SK-N-SH (cell line): ENCODE results near the gene COL24A1. TPM values are rescaled to one million over a fixed set of nuclear protein-coding genes. Genes with fewer than 3 reads are reported as not detected.

Experiments
- CTCF ChIA-PET: fragments of 300-600, 350-600 bp; formaldehyde crosslinking; extraction: SDS; loops from one replicate; lab custom pipeline; 2021; lab: Yijun Ruan, JAX
- POLR2A ChIA-PET: fragments of 350-600 bp; sonication (Branson Sonifier 250); formaldehyde crosslinking; extraction: SDS; loops from one replicate; lab custom pipeline; 2020; ENCODE audit warnings: antibody characterized with exemption, inconsistent platforms; lab: Yijun Ruan, JAX
- DNase-seq: peaks from one replicate; pipeline ENCODE4 v3.0.0; 2012
- H2AFZ ChIP-seq: fragments of 200-600 bp; sonication (generic); 2 replicates; pipeline ENCODE4 v1.8.1; 2016; ENCODE audit warnings: antibody characterized with exemption, mild to moderate bottlenecking, low read depth
- H3F3A ChIP-seq: fragments of 200-600 bp; sonication (generic); replicated peaks from 2 replicates; pipeline ENCODE3; 2016; ENCODE audit warnings: antibody characterized with exemption, mild to moderate bottlenecking; ENCODE audit not compliant: insufficient read depth
- H3K27ac ChIP-seq, 2 experiments: fragments of 200-500 bp in 1 of 2; fragments of 200-600 bp in 1 of 2; sonication (Bioruptor generic) in 1 of 2; sonication (generic), shearing (Covaris generic) in 1 of 2; 2 replicates each; pipeline versions ENCODE4 v1.5.1 to v1.6.1; 2014 to 2016; ENCODE audit warnings: low read depth in 2 of 2, inconsistent platforms in 1 of 2, low read length in 1 of 2, mild to moderate bottlenecking in 1 of 2, mixed read lengths in 1 of 2
- H3K27me3 ChIP-seq: fragments of 200-600 bp; sonication (generic), shearing (Covaris generic); 2 replicates; pipeline ENCODE4 v1.6.1; 2016; ENCODE audit warnings: mixed run types; ENCODE audit not compliant: insufficient read depth
- H3K36me3 ChIP-seq, 2 experiments: fragments of 200-500 bp in 1 of 2; fragments of 200-600 bp in 1 of 2; sonication (Bioruptor generic) in 1 of 2; sonication (generic) in 1 of 2; replicated peaks in 1 of 2; 2 replicates each; pipeline versions ENCODE3 to v1.5.1; 2014 to 2016; ENCODE audit warnings: low read length in 1 of 2, mild to moderate bottlenecking in 1 of 2; ENCODE audit not compliant: insufficient read depth in 2 of 2, control insufficient read depth in 1 of 2
- H3K4me1 ChIP-seq, 2 experiments: fragments of 200-500 bp in 1 of 2; fragments of 200-600 bp in 1 of 2; sonication (Bioruptor generic) in 1 of 2; sonication (generic), shearing (Covaris generic) in 1 of 2; 2 replicates each; pipeline versions ENCODE4 v1.5.1 to v1.6.1; 2014 to 2016; ENCODE audit warnings: low read depth in 1 of 2, low read length in 1 of 2, mixed run types in 1 of 2; ENCODE audit not compliant: insufficient read depth in 2 of 2, control insufficient read depth in 1 of 2
- H3K4me2 ChIP-seq: fragments of 200-600 bp; sonication (generic), shearing (Covaris generic); 2 replicates; pipeline ENCODE4 v1.6.1; 2017; ENCODE audit warnings: mixed run types
- H3K4me3 ChIP-seq, 2 experiments: fragments of 200-500 bp in 1 of 2; fragments of 200-600 bp in 1 of 2; sonication (Bioruptor generic) in 1 of 2; sonication (generic), shearing (Covaris generic) in 1 of 2; 2 replicates each; pipeline versions ENCODE4 v1.5.1 to v1.8.1; 2014 to 2016; ENCODE audit warnings: low read depth in 2 of 2, inconsistent platforms in 1 of 2, low read length in 1 of 2, mild to moderate bottlenecking in 1 of 2, mixed read lengths in 1 of 2, moderate library complexity in 1 of 2
- H3K79me2 ChIP-seq: fragments of 200-600 bp; sonication (generic); 2 replicates; pipeline ENCODE4 v1.8.1; 2017; ENCODE audit warnings: mild to moderate bottlenecking; ENCODE audit not compliant: insufficient read depth
- H3K9ac ChIP-seq: fragments of 200-600 bp; sonication (generic); 2 replicates; pipeline ENCODE4 v1.6.1; 2017; ENCODE audit warnings: mixed run types
- H3K9me2 ChIP-seq: fragments of 200-600 bp; sonication (generic); 2 replicates; pipeline ENCODE4 v1.6.1; 2017; ENCODE audit warnings: mixed run types
- H3K9me3 ChIP-seq: fragments of 200-600 bp; sonication (generic); 2 replicates; pipeline ENCODE4 v1.6.1; 2017; ENCODE audit warnings: mixed run types, mild to moderate bottlenecking, moderate library complexity
- H4K20me1 ChIP-seq: fragments of 200-600 bp; sonication (generic); 2 replicates; pipeline ENCODE4 v1.6.1; 2017; ENCODE audit warnings: mild to moderate bottlenecking, mixed run types; ENCODE audit not compliant: insufficient read depth
- ELF1 ChIP-seq: IDR thresholded peaks from 2 replicates; pipeline ENCODE4 v1.4.0; 2012
- EP300 ChIP-seq, 2 experiments: IDR thresholded peaks; 2 replicates each; pipeline versions ENCODE4 v1.4.0 to v1.6.1; 2012; ENCODE audit warnings: borderline replicate concordance in 1 of 2, low read depth in 1 of 2, low read length in 1 of 2
- FOXM1 ChIP-seq: IDR thresholded peaks from 2 replicates; pipeline ENCODE4 v1.4.0; 2012; ENCODE audit warnings: low read depth, mild to moderate bottlenecking
- MAX ChIP-seq: IDR thresholded peaks from 2 replicates; pipeline ENCODE4 v1.4.0; 2012; ENCODE audit warnings: low read depth
- MXI1 ChIP-seq: IDR thresholded peaks from 2 replicates; pipeline ENCODE4 v1.6.1; 2012; ENCODE audit warnings: mild to moderate bottlenecking, low read depth, low read length, improper control_type of control experiment
- NFIC ChIP-seq: IDR thresholded peaks from 2 replicates; pipeline ENCODE4 v1.4.0; 2012; ENCODE audit warnings: borderline replicate concordance
- POLR2AphosphoS5 ChIP-seq: IDR thresholded peaks from 2 replicates; pipeline ENCODE4 v1.6.1; 2012; ENCODE audit warnings: low read depth, low read length
- RXRA ChIP-seq: IDR thresholded peaks from 2 replicates; pipeline ENCODE4 v1.4.0; 2012; ENCODE audit warnings: low read depth, mild to moderate bottlenecking, borderline replicate concordance
- SIN3A ChIP-seq: IDR thresholded peaks from 2 replicates; pipeline ENCODE4 v1.6.1; 2012; ENCODE audit warnings: low read depth, mild to moderate bottlenecking, low read length, moderate library complexity, borderline replicate concordance
- TCF12 ChIP-seq: IDR thresholded peaks from 2 replicates; pipeline ENCODE4 v1.4.0; 2012
- USF1 ChIP-seq: IDR thresholded peaks from 2 replicates; pipeline ENCODE4 v1.4.0; 2012; ENCODE audit warnings: low read depth, borderline replicate concordance
- WGBS: methylation state at CpG from one replicate; pipeline ENCODE4 v1.1.6; 2017; ENCODE audit warnings: low lambda C conversion rate; 5-methylcytosine and 5-hydroxymethylcytosine counted together
- polyA plus RNA-seq, 3 experiments: library from polyadenylated mRNA; depleted of rRNA; stranded (reverse); fragments of >200 nt; gene quantifications; 2 replicates each; pipeline ENCODE4 v1.2.3, GENCODE V29; 2012
- TF ChIP-seq, protein P1 (sequence below): IDR thresholded peaks from 2 replicates; pipeline ENCODE4 v1.6.1; 2012; ENCODE audit warnings: mild to moderate bottlenecking, low read depth, low read length, moderate library complexity
- TF ChIP-seq, protein P2 (sequence below): fragments of 150-350 bp; IDR thresholded peaks from 2 replicates; pipeline ENCODE4 v1.6.1; 2017; ENCODE audit warnings: antibody characterized with exemption, low read length, low read depth, borderline replicate concordance

Gene COL24A1
- polyA plus RNA-seq, 1 of the 3 experiments (the other 2 are of a cell fraction): not detected

- CTCF ChIA-PET: no interaction called here
- Histone ChIP-seq H3K4me3 (no peak overlapping the region), H3K36me3 (no peaks in the 10 kb centered on the region), H3F3A (no peaks in the 10 kb centered on the region), H3K9me2 (no peaks in the 10 kb centered on the region), H3K79me2 (no peaks in the 10 kb centered on the region), H3K27ac (no peak overlapping the region), H3K4me2 (peak overlapping the region; percentile 79), H2AFZ (no peak overlapping the region; the same call in 1 of the 2 replicates), H3K4me1 (peaks cover 0 to 13% of the 10 kb centered on the region in 2 experiments; a peak in 1 of 4 replicates), H3K27me3 (peaks cover 46% of the 10 kb centered on the region), H3K9me3 (no peaks in the 10 kb centered on the region), H4K20me1 (no peaks in the 10 kb centered on the region), H3K9ac (no peak overlapping the region)
- DNase-seq: peak; percentile 47
- POLR2A ChIA-PET: no interaction called here
- TF ChIP-seq NFIC (no peak), ELF1 (no peak), FOXM1 (no peak), SIN3A (no peak), TCF12 (no peak), MAX (peak; percentile 30; the same call in 1 of the 2 replicates)
- TF ChIP-seq, protein P1, sequence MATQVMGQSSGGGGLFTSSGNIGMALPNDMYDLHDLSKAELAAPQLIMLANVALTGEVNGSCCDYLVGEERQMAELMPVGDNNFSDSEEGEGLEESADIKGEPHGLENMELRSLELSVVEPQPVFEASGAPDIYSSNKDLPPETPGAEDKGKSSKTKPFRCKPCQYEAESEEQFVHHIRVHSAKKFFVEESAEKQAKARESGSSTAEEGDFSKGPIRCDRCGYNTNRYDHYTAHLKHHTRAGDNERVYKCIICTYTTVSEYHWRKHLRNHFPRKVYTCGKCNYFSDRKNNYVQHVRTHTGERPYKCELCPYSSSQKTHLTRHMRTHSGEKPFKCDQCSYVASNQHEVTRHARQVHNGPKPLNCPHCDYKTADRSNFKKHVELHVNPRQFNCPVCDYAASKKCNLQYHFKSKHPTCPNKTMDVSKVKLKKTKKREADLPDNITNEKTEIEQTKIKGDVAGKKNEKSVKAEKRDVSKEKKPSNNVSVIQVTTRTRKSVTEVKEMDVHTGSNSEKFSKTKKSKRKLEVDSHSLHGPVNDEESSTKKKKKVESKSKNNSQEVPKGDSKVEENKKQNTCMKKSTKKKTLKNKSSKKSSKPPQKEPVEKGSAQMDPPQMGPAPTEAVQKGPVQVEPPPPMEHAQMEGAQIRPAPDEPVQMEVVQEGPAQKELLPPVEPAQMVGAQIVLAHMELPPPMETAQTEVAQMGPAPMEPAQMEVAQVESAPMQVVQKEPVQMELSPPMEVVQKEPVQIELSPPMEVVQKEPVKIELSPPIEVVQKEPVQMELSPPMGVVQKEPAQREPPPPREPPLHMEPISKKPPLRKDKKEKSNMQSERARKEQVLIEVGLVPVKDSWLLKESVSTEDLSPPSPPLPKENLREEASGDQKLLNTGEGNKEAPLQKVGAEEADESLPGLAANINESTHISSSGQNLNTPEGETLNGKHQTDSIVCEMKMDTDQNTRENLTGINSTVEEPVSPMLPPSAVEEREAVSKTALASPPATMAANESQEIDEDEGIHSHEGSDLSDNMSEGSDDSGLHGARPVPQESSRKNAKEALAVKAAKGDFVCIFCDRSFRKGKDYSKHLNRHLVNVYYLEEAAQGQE: no peak
- 3% methylated on average over 5 of the region's 43 CpGs for WGBS
These were observed 1.3 kb downstream of the COL24A1 start for GRCh38 chr1:86155051-86155806.

GRCh38 chr1:86154571-86155050 is 2.0 kb downstream of the COL24A1 start:
- POLR2A ChIA-PET: no interaction called here
- DNase-seq: peak; percentile 50
- peak overlapping the region; percentile 79 for H3K4me2 ChIP-seq
- H4K20me1 ChIP-seq: no peaks in the 10 kb centered on the region
- no peaks in the 10 kb centered on the region for H3K36me3 ChIP-seq
- no peaks in the 10 kb centered on the region for H3K79me2 ChIP-seq
- TF ChIP-seq USF1: no peak
- TF ChIP-seq, protein P2, sequence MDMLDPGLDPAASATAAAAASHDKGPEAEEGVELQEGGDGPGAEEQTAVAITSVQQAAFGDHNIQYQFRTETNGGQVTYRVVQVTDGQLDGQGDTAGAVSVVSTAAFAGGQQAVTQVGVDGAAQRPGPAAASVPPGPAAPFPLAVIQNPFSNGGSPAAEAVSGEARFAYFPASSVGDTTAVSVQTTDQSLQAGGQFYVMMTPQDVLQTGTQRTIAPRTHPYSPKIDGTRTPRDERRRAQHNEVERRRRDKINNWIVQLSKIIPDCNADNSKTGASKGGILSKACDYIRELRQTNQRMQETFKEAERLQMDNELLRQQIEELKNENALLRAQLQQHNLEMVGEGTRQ: no peak
- no peak for TF ChIP-seq MXI1
- no peak for TF ChIP-seq POLR2AphosphoS5
- TF ChIP-seq RXRA: no peak
- peak; percentile 9; the same call in 1 of the 2 replicates for TF ChIP-seq MAX
- no peak for TF ChIP-seq EP300 (IDR thresholded peaks at IDR 0.05; ENCODE audit: borderline replicate concordance in 1 of 2, low read depth in 1 of 2, low read length in 1 of 2)
- TF ChIP-seq, all 33 proteins: peak for 1
- CTCF ChIA-PET: no interaction called here
- Histone ChIP-seq H3K27me3 (peaks cover 46% of the 10 kb centered on the region), H3K9me2 (no peaks in the 10 kb centered on the region), H3K9me3 (no peaks in the 10 kb centered on the region), H3F3A (no peaks in the 10 kb centered on the region), H3K27ac (no peak overlapping the region), H3K4me1 (peaks cover 0 to 13% of the 10 kb centered on the region in 2 experiments; a peak in 1 of 4 replicates), H3K4me3 (no peak overlapping the region), H3K9ac (no peak overlapping the region), H2AFZ (no peak overlapping the region; the same call in 1 of the 2 replicates)
- 3% methylated on average over 4 of the region's 20 CpGs for WGBS
